GDM1 (cell line): ENCODE results near the gene HHLA2.

Experiments
- DNase-seq: peaks from one replicate; lab custom pipeline; 2025; lab: John Stamatoyannopoulos, UW

HHLA2 gene

DNA sequence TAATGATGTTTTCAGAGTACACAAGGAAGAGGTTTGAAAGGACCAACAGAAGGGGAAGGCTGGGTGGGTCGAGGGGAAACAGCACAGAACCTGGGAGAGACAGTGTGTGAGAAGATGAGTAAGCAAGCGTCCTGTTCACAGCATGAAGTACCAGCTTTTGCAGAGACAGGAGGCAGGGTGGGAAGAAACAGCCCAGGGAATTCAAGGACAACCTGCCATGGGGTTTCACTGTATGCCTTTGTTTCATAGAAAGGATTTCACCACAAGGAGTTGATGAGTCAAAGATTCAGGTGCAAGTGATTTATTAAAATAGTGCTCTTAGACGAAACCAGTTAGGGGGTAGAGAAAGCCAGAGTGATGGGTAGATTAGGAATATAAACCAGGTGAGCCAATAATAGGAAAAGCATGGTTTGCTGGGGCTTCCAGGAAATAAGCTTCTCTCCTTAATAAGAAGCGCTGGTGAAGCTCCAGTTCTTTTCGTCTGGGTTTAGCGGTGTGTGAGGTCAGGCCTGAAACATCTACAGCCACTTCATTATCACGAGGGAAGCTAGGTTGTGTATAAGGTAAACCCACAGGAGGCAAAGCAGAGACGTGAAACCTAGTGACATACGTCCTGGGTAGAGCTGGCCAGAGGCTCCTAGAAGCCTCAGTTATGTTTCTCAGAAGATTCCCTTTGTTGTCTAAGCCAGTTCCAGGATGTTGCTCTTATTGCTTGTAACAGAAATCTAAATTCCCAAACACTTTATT is 3.9 kb downstream of the HHLA2 start:
- no peak for DNase-seq

DNA sequence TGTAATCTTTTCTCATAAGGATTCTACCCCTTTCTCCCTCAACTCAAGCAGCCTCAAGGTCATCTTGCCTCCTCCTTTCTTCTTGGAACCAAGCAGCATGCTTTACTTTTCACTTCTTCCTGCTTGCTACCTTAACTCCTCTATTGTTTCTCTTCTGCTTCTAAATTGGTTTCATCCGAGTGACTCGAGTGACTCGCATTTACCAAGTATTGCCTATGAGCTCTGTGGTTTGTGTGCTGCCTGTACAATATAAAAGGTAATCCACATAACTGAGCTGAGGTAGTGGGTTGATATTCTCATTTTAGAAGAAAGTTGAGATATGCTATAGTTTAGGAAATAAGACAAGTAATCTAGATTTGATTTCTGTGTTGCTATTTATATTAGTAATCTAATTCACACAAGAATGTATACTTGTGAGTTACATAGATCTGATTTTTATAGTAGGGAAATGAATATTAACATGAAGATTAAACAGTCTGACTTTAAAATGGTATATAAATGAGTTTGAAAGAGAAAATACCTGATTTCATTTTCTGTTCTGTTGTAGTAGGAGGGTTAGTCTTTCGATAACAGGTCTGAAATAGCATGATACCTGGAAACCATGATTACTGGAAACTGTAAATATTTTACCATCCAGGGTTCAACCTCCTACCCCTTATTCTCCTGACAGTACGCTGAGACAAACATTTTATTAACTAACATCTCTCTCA is 5.5 kb downstream of the HHLA2 start:
- no peak for DNase-seq

DNA sequence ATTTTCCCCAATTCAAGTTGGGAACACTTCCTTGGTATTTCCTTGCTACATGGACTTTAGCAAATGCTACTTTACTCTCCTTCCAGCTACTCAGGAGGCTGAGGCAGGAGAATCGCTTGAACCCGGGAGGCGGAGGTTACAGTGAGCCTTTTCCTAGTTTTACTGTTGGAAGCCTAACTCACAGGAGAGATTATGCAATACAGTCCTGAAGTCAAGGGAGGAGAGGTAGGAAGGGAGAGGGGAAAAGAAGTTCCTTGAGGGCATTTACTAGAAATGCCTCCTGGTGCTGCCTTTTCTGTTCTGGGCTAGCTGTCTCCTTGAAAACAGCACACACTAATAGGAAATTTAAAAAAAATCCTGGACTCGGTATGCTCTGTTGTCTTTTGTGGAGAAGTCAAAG is 6.2 kb downstream of the HHLA2 start:
- DNase-seq = no peak

DNA sequence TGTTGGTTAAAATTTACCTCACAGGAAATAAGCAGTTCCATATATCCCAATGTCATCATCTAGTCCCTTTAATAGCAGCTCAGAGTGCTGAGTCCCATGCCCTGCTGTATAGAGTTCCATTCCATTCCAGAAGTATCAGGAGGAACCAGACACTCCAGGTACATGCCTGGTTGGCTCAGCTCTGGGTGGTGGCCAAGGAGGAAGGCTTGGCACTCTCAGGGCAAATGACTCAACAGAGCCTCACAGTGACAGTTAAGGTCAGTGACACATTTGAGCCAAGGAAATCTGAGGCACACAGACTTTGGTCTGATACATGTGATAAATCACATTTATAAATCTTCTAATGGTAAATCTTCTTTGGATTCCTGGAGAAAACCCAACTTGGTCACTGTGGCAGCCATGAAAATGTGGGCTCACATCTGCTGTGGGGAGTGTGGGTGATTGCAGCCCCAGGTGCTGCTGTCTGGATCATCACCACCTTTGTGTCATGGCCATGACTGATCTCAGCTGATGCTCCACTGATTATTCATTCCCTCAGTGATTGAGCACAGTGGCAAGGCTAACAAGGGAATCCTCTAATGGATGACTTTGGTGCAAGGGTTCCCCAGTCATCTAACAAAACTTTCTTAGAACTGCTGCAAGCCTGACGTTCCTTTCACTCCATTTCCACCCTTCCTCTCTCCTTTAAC is 9.3 kb downstream of the HHLA2 start:
- DNase-seq = no peak

DNA sequence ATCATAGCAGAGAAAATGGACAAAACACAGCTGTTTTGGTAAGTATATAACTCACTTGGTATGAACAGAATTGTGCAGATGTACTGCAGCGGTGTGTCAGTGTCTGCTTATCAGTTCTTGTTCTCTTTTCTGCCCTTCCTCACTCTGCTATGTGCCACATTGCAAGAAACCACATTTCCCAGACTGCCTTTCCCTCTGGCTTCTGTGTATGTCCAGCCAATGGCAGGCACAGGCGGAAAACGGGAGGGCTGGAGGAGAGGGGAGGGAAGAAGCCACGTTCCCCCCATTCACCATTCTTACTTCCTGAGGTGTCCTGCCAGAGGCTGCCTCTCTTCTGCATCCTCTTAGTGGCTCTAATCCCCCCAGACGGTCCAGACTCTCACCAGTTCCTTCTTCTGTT is 15.4 kb downstream of the HHLA2 start:
- peak; percentile 71 for DNase-seq

DNA sequence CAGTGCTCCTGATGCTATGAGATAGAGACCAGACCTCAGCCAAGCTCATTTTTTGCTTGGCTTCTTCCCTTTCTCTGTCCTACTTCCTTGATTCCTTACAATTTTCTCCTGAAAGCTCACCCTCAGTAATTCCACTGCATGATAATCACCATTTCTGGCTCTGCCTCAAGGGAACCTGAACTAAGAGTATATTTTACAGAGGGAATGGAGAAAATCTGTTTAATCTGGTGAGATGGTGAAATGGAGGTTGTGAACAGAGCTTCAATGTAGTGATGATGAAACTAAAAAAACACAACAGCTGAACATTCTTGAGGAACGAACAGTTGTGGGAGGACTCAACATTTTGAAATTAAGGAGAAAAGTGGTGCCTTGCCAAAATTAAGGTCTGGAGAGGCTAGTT is 16.3 kb downstream of the HHLA2 start:
- DNase-seq = no peak

DNA sequence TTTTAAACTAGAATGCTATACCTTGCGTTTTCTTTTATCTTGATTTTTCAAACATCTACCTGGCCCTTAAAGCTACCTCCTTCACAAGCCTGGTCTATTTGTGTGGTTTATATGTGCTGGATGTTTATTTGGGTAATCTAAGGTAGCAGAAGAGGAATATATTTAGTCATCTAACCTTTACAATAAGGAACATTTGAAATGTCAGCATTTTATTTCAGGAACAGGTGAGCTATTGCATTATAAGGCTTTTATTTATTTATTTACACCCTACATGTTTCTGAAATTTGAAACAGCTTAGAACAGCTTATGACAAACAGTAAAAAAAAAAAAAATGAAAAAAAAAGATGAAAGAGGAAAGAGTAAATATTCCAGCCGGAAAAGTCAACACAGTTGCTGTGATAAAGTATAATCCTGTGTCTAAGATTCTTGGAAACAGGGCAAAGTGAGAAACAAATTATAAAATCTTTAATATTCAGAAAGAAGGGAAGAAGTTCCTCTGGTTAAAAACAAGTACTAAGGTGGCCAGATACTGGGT is 19.5 kb downstream of the HHLA2 start:
- no peak for DNase-seq

DNA sequence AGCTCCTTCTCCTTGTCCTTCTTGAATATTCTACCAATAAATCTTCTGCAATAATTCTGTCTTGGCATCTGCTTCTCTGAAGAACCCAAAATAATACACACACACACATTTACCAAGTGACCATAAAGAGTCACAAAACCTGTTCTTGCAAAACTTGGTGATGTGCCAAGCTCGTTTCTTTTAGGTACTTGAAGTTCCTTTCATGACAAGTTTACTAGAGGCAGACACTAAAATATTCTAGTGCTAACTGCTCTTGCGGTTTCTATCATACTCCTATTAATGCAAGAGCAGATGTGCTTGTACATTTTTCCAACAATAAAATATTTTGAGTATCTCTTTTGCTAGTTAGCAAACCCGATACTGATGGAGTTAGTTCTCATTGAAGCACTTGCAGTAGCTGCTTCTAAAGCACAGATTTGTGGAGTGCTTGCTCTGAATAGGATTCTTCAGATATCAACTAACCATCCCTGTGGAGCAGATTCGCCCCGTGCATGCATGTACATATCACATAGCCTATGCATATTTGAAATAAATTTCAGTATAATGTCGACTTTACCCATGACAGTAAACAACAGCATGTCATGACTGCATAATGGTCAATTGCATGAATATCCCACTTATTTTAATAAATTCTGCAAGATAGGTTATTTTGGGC is 23.2 kb downstream of the HHLA2 start:
- DNase-seq = no peak

DNA sequence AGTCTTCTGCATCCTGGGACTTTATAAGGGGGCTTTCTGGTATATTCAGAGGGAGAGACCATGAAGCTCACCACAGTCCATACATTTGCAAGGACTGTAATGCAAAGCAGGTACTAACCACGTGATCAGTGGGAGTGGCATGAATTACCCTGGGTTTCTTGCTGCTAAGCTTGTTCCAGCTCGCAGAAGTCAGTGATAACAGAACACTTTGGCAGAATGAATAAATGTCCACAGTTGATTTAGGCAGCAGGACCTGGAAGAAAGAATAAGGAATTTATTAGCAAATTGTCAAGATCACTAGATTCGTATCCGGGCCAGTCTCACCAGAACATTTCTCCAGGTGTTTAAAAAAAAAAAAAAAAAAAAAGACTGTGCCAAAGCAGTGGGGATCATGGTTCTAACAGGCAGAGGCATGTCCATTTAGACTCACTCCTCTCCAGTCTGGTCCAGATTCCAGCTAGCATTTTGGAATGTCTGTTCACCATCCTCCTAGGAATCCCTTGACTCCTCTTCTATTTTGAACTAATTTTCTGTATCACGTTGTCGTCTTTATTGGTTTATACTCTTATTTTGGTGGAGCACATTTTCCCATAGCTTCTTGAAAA is 24.5 kb downstream of the HHLA2 start:
- no peak for DNase-seq

DNA sequence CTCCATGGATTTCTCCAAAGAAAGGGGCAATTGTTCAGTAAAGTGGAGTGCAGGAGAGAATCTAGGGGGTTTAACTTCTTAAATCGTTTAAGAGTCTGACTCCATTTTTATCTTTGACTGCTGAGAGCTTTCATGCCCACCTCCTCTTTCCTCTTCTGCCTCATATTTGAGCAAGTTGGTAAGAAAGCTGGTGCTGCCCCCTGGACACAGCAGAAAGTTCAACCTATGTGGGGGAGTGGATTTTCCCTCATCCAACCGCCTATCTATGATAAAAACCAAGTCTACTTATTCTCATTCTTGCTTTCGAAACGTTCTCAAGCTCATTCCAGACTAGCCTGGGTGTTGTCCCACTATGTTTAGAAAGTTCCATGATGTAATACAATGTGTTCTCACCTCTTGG is 26.0 kb downstream of the HHLA2 start:
- no peak for DNase-seq

DNA sequence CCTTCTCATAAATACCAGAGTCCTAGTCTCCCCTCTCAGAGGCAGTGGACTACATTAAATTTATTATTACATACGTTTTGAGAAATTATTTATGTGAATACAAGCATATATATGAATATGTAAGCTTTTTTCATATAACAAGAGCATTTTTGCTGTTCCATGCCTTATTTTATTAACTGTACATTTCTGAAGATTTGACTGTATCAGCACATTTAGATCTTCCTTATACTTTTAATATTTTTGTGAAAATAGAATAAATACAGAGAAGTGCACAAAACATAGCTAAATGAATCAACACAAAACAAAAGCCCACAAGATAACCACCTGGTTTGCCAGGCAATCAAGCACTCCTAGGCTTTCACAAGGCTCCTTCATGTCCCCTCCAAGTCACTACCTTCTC is 27.8 kb downstream of the HHLA2 start:
- DNase-seq = no peak

DNA sequence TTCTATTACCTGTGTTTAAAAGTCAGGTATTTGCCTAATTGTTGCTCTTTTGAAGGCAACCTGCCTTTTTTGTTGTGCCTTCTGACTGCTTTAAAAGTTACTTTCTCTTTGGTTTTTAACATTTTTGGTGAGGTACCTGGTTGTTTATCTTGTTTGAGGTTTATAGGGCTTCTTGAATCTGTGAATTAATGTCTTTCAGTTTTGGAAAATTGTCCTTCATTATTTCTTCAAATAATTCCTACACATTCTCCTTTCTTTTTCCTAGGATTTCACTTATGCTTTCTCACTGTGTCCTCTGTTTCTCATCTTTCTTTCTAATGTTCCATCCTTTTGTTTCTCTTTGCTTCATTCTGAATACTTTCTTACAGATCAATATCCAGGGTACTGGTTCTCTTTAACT is 30.8 kb downstream of the HHLA2 start:
- no peak for DNase-seq

DNA sequence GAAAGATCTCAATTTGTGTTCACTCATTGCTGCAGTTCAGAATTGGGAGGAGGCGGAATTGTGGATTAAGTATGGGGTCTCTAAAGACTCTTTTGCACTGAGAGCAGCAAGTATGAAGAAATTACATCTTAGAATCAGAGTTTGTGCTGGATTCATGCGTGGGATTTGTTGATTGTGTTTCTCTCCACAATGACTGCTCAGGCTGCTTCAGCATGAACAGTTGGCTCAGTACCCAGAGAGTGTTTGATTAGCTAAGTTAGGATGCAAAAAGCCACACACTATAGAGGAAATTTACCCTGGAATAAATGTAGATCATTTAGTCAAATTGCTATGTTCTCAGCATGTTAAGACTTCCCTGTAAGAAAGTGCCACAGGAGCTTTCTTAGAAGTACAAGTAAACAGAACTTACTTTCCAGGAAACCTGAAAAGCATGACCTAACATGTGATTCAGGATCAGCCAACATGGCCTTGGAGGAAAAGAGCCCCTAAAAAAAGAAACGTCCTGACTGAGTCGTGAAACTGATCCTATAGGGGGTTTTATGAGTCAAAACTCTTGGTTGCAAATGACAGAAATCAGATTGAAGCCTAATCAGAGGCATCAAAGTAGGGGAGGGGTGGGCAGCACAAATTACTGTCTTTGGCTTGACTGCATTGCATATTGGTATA is 32.6 kb downstream of the HHLA2 start:
- no peak for DNase-seq

DNA sequence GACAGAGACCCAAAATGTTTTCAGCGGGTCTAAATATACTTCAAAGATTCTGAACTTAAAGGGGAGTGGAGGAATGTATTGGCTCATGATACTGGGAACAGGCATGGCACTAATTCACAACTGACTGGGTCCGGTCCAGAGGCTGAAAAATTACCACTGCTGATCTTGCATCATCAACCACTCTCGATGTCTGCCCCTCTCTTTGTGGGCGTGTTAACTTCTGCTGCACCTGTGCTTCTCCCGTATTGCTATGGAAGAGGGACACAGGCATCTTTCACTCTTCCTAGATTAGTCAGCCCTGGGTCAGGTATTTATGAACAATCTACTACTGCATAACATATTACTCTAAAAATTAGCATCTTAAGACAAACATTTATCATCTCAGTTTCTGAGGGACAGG is 33.2 kb downstream of the HHLA2 start:
- no peak for DNase-seq

DNA sequence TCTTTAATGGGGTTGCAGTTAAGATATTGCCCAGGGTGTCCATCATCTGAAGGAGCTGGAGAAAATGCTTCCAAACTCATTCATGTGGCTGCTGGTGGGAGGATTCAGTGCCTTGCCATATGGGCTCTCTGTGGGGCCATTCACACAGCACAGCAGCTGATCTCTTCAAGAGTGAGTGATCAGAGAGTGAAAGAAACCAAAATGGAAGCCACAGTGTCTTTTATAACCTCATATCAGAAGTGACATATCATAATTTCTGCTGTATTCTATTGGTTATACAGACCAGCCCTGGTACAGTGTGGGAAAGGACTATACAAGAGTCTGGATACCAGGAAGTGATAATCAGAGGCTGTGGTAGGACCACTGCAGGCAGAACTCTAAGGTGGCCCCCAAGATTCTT is 33.6 kb downstream of the HHLA2 start:
- DNase-seq = no peak

DNA sequence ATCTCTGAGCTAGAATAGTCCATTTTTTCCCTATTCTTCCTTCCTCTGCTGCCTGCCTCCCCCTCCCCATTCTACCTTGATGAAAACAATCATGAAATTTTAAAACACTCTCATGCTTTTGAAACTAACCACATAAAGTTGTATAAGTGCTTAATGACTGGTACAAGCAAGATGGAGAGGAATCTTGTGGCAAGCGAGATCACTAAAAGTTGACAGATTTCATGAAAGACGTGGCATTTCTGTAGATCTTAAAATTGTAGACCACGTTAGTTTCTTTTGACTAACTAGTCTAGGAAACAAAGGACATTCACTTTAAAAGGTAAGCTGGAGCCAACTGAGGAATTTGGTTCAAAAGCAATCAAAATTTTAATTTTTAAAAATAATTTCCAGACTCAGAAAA is 35.4 kb downstream of the HHLA2 start:
- no peak for DNase-seq

DNA sequence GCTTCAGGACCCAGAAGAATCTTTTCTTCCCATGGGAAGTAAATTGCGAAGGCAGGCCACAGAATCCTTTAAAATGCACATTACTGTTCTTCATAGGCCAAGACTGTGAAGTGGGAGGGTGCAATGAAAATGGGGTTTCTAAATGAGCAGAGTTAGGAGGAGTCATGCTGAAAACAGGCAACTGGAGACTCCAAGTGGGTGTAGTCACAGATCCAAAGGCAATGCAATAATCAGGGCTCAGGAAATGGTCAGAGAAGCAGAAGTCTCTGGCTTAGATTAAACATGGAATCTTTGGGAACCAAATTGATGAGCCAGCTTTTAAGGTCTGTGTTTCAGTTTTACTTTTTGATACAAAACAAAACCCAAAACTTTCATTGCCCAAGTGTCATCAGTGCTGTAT is 37.6 kb downstream of the HHLA2 start:
- DNase-seq = no peak

DNA sequence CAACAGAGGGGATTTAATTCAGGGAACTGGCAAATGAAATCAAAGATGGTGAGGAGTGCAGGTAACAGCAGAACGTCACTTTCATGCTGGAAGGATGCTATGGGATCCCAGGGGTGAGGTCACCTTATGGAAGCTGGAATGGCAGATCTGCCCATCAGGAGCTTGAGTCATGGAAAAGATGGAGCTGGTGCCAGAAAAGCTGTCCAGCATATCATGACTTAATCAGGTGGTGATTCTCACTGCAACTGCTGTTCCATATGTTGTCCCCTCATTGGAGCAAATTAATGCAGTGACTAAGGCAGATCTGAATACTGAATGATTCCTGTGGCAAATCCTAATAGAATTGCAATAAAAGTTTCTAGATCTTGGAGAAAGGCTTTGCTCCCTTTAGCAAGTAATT is 38.4 kb downstream of the HHLA2 start:
- DNase-seq = no peak

DNA sequence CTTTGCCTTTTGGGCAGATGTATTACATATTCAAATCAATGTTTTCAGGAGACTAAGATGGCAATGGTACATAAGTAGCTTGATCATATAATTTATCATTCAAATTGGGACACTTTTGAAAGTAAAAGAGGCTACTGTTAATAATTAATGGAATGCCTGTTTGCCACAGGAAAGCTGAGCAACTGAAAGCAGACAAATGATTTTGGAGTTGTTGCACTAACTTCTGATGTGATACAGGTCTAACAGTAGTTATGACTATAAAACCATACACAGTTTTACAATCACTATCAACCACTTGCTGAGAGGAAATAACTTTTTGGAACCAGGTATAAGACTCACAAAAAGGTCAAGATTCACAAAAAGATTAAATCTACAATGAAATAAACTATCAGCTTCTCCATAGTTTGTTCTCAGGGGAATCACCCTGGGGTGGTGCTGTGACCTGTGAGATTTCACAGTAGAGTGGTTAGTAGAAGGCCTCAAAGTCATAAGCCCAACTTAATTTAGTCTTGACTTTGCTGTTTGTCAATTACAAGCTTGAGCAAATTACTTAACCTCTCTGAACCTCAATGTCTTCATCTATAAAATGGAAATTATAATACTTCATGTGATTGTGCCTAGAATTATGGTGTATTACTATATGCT is 42.7 kb downstream of the HHLA2 start:
- no peak for DNase-seq

DNA sequence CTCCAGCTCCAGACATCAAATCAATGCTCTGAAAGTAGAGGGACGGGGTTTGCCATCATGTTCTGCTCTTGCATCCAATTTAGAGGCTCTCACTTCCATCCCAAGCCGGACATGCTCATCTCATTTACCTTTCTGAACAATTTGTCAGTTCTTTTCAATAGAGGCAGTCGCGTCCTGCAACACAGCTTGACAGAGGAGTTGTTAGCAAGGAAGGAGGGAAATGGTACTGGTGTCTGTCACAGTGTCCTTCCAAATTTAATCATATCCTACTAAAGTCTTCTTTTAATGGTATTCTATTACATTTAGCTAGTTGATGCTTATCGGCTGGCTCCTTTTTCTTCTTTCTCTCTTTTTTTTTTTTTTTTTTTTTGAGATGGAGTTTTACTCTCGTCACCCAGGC is 45.6 kb downstream of the HHLA2 start:
- no peak for DNase-seq
